DMS53 treated with DMSO at 0.1 percent for 48 hours (cell line): ENCODE results near the gene ALDH1A1.

Source experiments
- DNase-seq: peaks from one replicate; lab custom pipeline; 2025; ENCODE audit not compliant: unreplicated experiment; lab: John Stamatoyannopoulos, UW

Gene ALDH1A1

GRCh38 chr9:72921888-72922654, 30.8 kb downstream of the ALDH1A1 start:
- no peak for DNase-seq

- DNase-seq: no peak
These were observed 33.5 kb downstream of the ALDH1A1 start for GRCh38 chr9:72919246-72919945.

- DNase-seq: no peak
These were observed 34.9 kb downstream of the ALDH1A1 start for GRCh38 chr9:72917892-72918509.

GRCh38 chr9:72915659-72916058, 37.2 kb downstream of the ALDH1A1 start:
- DNase-seq: no peak

- no peak for DNase-seq
These were observed 38.1 kb downstream of the ALDH1A1 start for GRCh38 chr9:72914750-72915149.

- DNase-seq: no peak
These were observed 39.4 kb downstream of the ALDH1A1 start for GRCh38 chr9:72913382-72914009.

GRCh38 chr9:72912476-72913381, 40.1 kb downstream of the ALDH1A1 start:
- no peak for DNase-seq

- no peak for DNase-seq
These were observed 41.0 kb downstream of the ALDH1A1 start for GRCh38 chr9:72911816-72912215.

- no peak for DNase-seq
These were observed 41.5 kb downstream of the ALDH1A1 start for GRCh38 chr9:72911247-72911775.

- no peak for DNase-seq
These were observed 43.4 kb downstream of the ALDH1A1 start for GRCh38 chr9:72909428-72909827.

GRCh38 chr9:72907421-72907820, 45.4 kb downstream of the ALDH1A1 start:
- DNase-seq: no peak

GRCh38 chr9:72906810-72907209, 46.0 kb downstream of the ALDH1A1 start:
- no peak for DNase-seq

GRCh38 chr9:72905514-72906480, 47.1 kb downstream of the ALDH1A1 start:
- DNase-seq: no peak

- no peak for DNase-seq
These were observed 48.4 kb downstream of the ALDH1A1 start for GRCh38 chr9:72904267-72905093.

GRCh38 chr9:72903103-72903502, 49.8 kb downstream of the ALDH1A1 start:
- DNase-seq: no peak

GRCh38 chr9:72902268-72902667, 50.6 kb downstream of the ALDH1A1 start:
- no peak for DNase-seq

- DNase-seq: no peak
These were observed 52.9 kb downstream of the ALDH1A1 start for GRCh38 chr9:72899734-72900477.
